Smooth muscle cell (in vitro differentiated cells): ENCODE data around the gene KDELR3. TPM values are rescaled to one million over a fixed set of nuclear protein-coding genes. Genes with fewer than 3 reads are reported as not detected.

Source experiments
- DNase-seq: peaks from one replicate; lab custom pipeline; 2025; ENCODE audit not compliant: unreplicated experiment; lab: John Stamatoyannopoulos, UW
- H2AFZ ChIP-seq: fragments of 200-600 bp; sonication (generic); 2 replicates; pipeline ENCODE4 v1.6.0; 2016; ENCODE audit warnings: antibody characterized with exemption, low read depth, mild to moderate bottlenecking
- H3F3A ChIP-seq: fragments of 200-600 bp; sonication (generic); 2 replicates; pipeline ENCODE4 v1.6.0; 2017; ENCODE audit warnings: antibody characterized with exemption, low read depth
- H3K27ac ChIP-seq: fragments of 200-600 bp; sonication (generic); 2 replicates; pipeline ENCODE4 v1.5.1; 2016; ENCODE audit warnings: low read depth, mild to moderate bottlenecking
- H3K27me3 ChIP-seq: fragments of 200-600 bp; sonication (generic); 2 replicates; pipeline ENCODE4 v1.6.1; 2016; ENCODE audit warnings: low read depth, mild to moderate bottlenecking
- H3K36me3 ChIP-seq: fragments of 200-600 bp; sonication (generic); 2 replicates; pipeline ENCODE4 v1.5.1; 2016; ENCODE audit warnings: low read depth
- H3K4me1 ChIP-seq: fragments of 200-600 bp; sonication (generic); 2 replicates; pipeline ENCODE4 v1.5.1; 2016; ENCODE audit warnings: low read depth
- H3K4me2 ChIP-seq: fragments of 200-600 bp; sonication (generic); 2 replicates; pipeline ENCODE4 v1.6.0; 2016; ENCODE audit warnings: mild to moderate bottlenecking
- H3K4me3 ChIP-seq: fragments of 200-600 bp; sonication (generic); 2 replicates; pipeline ENCODE4 v1.5.1; 2016; ENCODE audit warnings: mild to moderate bottlenecking
- H3K79me2 ChIP-seq: fragments of 200-600 bp; sonication (generic); 2 replicates; pipeline ENCODE4 v1.6.0; 2016; ENCODE audit warnings: low read depth, mild to moderate bottlenecking
- H3K9ac ChIP-seq: fragments of 200-600 bp; sonication (generic); 2 replicates; pipeline ENCODE4 v1.6.0; 2016; ENCODE audit warnings: low read depth
- H3K9me3 ChIP-seq: fragments of 200-600 bp; sonication (generic); replicated peaks from 2 replicates; pipeline ENCODE4 v1.5.1; 2016; ENCODE audit warnings: low read depth
- H4K20me1 ChIP-seq: fragments of 200-600 bp; sonication (generic); 2 replicates; pipeline ENCODE4 v1.6.0; 2016; ENCODE audit warnings: low read depth
- WGBS: methylation state at CpG from one replicate; pipeline ENCODE4 v1.1.7; 2016; ENCODE audit warnings: low lambda C conversion rate; 5-methylcytosine and 5-hydroxymethylcytosine counted together
- polyA plus RNA-seq: library from polyadenylated mRNA; unstranded; fragments of >200 nt; fragmentation: Nextera tagmentation; extraction: Ambion mirVana; gene quantifications from 2 replicates; pipeline ENCODE4 v1.2.1, GENCODE V29; 2016
- total RNA-seq: library from RNA; depleted of rRNA; stranded (reverse); fragments of >200 nt; gene quantifications from 2 replicates; pipeline ENCODE4 v1.2.3, GENCODE V29; 2014
- TF ChIP-seq, protein P1 (sequence below): fragments of 200-600 bp; sonication (generic); IDR thresholded peaks from 2 replicates; pipeline ENCODE4 v1.5.1; 2017; ENCODE audit warnings: borderline replicate concordance, mild to moderate bottlenecking, antibody characterized with exemption; ENCODE audit not compliant: insufficient read depth, poor library complexity, severe bottlenecking

The KDELR3 gene
- total and polyA plus RNA-seq, 2 experiments from 2014 or later, result 163 to 252 TPM

DNA sequence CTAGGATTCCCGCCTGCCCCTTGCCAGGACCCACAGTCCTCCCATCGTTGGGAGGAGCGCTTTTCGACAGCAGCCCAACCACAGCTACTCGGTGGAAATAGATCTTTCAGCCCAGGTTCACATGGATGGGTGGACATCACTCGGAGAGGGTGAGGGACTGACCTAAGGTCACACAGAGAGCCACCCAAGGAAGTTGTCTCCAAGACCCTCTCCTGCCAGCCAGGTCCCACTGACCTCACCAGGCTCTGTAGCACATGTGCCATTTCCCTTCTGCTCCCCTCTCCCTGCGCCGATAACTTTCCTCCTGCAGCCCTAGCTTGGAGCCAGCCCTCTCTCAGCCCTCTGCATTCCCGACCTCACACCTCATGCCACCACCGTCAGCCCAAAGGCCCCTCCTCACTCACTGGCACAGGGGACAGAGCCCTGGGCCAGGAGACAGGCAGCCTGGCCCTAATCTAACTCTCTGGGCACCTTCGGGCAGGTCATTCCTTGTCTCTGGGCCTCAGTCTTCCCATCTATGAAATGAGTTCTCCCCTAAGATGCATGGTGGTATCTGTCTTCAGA lies 17.6 kb upstream of the KDELR3 start:
- Histone ChIP-seq H4K20me1 (no peaks in the 10 kb centered on the region), H3K4me1 (no peaks in the 10 kb centered on the region), H3K9ac (no peak overlapping the region), H3K4me3 (no peak overlapping the region), H3K27ac (no peak overlapping the region), H3F3A (no peaks in the 10 kb centered on the region), H2AFZ (no peak overlapping the region), H3K79me2 (no peaks in the 10 kb centered on the region), H3K27me3 (peaks cover 52% of the 10 kb centered on the region), H3K36me3 (no peaks in the 10 kb centered on the region), H3K9me3 (no peaks in the 10 kb centered on the region), H3K4me2 (no peak overlapping the region)
- TF ChIP-seq, protein P1, sequence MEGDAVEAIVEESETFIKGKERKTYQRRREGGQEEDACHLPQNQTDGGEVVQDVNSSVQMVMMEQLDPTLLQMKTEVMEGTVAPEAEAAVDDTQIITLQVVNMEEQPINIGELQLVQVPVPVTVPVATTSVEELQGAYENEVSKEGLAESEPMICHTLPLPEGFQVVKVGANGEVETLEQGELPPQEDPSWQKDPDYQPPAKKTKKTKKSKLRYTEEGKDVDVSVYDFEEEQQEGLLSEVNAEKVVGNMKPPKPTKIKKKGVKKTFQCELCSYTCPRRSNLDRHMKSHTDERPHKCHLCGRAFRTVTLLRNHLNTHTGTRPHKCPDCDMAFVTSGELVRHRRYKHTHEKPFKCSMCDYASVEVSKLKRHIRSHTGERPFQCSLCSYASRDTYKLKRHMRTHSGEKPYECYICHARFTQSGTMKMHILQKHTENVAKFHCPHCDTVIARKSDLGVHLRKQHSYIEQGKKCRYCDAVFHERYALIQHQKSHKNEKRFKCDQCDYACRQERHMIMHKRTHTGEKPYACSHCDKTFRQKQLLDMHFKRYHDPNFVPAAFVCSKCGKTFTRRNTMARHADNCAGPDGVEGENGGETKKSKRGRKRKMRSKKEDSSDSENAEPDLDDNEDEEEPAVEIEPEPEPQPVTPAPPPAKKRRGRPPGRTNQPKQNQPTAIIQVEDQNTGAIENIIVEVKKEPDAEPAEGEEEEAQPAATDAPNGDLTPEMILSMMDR, result no peak
- no peak for DNase-seq
- WGBS, result 65% methylated on average over 11 of the region's 11 CpGs

DNA sequence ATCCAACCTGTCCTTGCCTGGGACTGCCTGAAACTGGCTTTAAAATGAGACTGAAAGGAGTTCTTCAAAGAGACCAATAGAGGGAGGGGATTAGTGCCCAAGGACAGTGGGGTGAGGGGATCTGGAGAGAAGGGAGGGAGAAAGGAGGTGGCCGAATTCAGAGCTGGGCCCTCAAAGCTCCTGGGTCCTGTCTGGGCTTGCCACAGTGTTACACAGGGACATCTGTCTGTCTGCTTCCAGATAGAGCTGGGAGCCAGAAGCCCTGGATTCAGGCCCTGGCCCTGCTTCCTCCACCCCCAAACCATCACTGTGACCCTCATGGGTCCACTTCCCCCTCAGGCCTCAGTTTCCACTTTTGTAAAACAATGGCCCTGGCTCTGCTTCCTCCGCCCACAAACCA lies 16.5 kb upstream of the KDELR3 start:
- Histone ChIP-seq H3K79me2 (no peaks in the 10 kb centered on the region), H3K27me3 (peaks cover 60% of the 10 kb centered on the region), H3K4me3 (no peak overlapping the region), H2AFZ (no peak overlapping the region), H3K9me3 (no peaks in the 10 kb centered on the region), H3K4me1 (no peaks in the 10 kb centered on the region), H4K20me1 (no peaks in the 10 kb centered on the region), H3K4me2 (no peak overlapping the region), H3F3A (no peaks in the 10 kb centered on the region), H3K36me3 (no peaks in the 10 kb centered on the region), H3K9ac (no peak overlapping the region), H3K27ac (no peak overlapping the region)
- no peak for DNase-seq
- 100% methylated on average over 2 of the region's 2 CpGs for WGBS
- TF ChIP-seq, protein P1, result no peak

DNA sequence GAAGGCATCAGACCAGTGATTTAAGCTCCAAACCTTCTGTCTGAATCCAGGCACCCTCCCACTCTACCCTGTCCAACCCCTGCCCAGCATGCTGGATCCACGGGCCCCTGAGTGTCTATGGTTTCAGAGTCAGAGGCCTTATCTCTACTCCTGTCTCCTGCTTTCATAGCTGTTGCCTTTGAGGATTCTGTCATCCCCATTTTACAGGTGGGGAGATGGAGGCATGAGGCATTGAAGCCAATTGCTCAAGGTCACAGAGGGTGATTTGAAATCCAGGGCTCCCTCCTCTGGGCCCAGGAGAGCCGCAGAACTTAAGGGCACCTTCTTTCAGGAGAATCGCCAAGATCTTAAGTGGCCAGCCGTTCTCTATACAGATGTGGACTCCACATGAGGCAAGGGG lies 16.0 kb upstream of the KDELR3 start:
- H3K4me3 ChIP-seq, result no peak overlapping the region
- no peak overlapping the region for H3K9ac ChIP-seq
- 81% methylated on average over 4 of the region's 4 CpGs for WGBS
- H2AFZ ChIP-seq, result no peak overlapping the region
- no peaks in the 10 kb centered on the region for H3K4me1 ChIP-seq
- H3K27ac ChIP-seq, result no peak overlapping the region
- no peaks in the 10 kb centered on the region for H3K9me3 ChIP-seq
- no peak for DNase-seq
- TF ChIP-seq, protein P1, result no peak
- H4K20me1 ChIP-seq, result no peaks in the 10 kb centered on the region
- no peak overlapping the region for H3K4me2 ChIP-seq
- H3K79me2 ChIP-seq, result no peaks in the 10 kb centered on the region
- no peaks in the 10 kb centered on the region for H3F3A ChIP-seq
- peaks cover 62% of the 10 kb centered on the region for H3K27me3 ChIP-seq
- no peaks in the 10 kb centered on the region for H3K36me3 ChIP-seq

DNA sequence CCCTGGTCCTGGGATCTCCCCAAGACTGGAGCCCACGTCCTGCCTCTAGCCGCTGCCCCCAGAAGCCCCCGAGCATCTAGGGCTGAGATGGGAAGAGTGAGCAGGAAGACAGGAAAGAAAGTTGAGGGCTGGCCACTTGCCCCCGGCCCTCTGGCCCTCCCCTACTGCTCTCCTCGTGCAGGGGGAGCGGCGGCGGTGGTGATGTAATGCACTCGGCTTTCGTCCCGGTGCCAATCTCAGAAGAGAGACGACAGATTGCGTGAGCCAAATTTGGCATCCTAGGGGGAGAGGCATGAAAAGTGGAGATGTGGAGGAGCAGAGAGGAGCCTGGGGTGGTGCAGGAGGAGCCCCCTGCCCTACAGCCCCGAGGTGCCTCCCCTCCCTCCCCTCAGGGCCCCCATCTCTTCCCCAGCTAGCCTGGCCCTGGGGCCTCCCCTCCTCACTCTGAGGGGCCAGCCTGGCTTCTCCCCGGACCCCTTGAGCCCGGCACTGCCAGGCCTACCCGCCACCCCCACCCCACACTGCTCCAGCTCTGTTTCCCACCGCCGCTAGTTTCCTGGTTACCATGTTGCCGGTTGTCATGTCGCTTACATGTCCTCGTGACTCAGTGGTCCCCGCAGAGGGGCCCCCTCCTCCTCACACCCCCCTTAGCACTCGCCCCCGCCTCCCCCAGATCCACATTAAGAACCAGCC lies 15.4 kb upstream of the KDELR3 start:
- Histone ChIP-seq H3K9ac (no peak overlapping the region), H3K36me3 (no peaks in the 10 kb centered on the region), H4K20me1 (no peaks in the 10 kb centered on the region), H3K4me2 (no peak overlapping the region), H3K4me3 (no peak overlapping the region), H3K9me3 (no peaks in the 10 kb centered on the region), H3F3A (no peaks in the 10 kb centered on the region), H3K27ac (no peak overlapping the region), H3K27me3 (peaks cover 62% of the 10 kb centered on the region), H3K79me2 (no peaks in the 10 kb centered on the region), H3K4me1 (no peaks in the 10 kb centered on the region), H2AFZ (no peak overlapping the region)
- DNase-seq, result no peak
- WGBS, result 60% methylated on average over 19 of the region's 25 CpGs
- TF ChIP-seq, protein P1, result no peak
